Measurements from ENCODE around the gene TBR1.

Gene TBR1

GRCh38 chr2:161379740-161380139 lies 36.4 kb upstream of the TBR1 start:
- no peak for TF ChIP-seq CTCF (IDR thresholded peaks at IDR 0.05; ENCODE audit: control insufficient read depth, extremely low read depth, insufficient read depth)
- DNase-seq (ENCODE audit: low read depth): no peak
- H3K4me3 ChIP-seq (ENCODE audit: low read depth, low read length): no peak overlapping the region

GRCh38 chr2:161381546-161381945 lies 34.6 kb upstream of the TBR1 start:
- TF ChIP-seq CTCF (IDR thresholded peaks at IDR 0.05; ENCODE audit: control insufficient read depth, extremely low read depth, insufficient read depth): no peak
- DNase-seq (ENCODE audit: low read depth): no peak
- H3K4me3 ChIP-seq (ENCODE audit: low read depth, low read length): no peak overlapping the region

GRCh38 chr2:161382747-161383146 lies 33.4 kb upstream of the TBR1 start:
- H3K4me3 ChIP-seq (ENCODE audit: low read depth, low read length): no peak overlapping the region
- TF ChIP-seq CTCF (IDR thresholded peaks at IDR 0.05; ENCODE audit: control insufficient read depth, extremely low read depth, insufficient read depth): no peak
- DNase-seq (ENCODE audit: low read depth): no peak

- DNase-seq (ENCODE audit: low read depth): no peak
- H3K4me3 ChIP-seq (ENCODE audit: low read depth, low read length): no peak overlapping the region
- no peak for TF ChIP-seq CTCF (IDR thresholded peaks at IDR 0.05; ENCODE audit: control insufficient read depth, extremely low read depth, insufficient read depth)
Observed at GRCh38 chr2:161384864-161385263, 31.2 kb upstream of the TBR1 start.

GRCh38 chr2:161386228-161386824 lies 29.8 kb upstream of the TBR1 start:
- TF ChIP-seq CTCF (IDR thresholded peaks at IDR 0.05; ENCODE audit: control insufficient read depth, extremely low read depth, insufficient read depth): no peak
- H3K4me3 ChIP-seq (ENCODE audit: low read depth, low read length): no peak overlapping the region
- no peak for DNase-seq (ENCODE audit: low read depth)

- no peak overlapping the region for H3K4me3 ChIP-seq (ENCODE audit: low read depth, low read length)
- TF ChIP-seq CTCF (IDR thresholded peaks at IDR 0.05; ENCODE audit: control insufficient read depth, extremely low read depth, insufficient read depth): no peak
Observed at GRCh38 chr2:161388146-161388779, 27.8 kb upstream of the TBR1 start.

More at GRCh38 chr2:161388146-161388779, 27.8 kb upstream of the TBR1 start:
- DNase-seq (ENCODE audit: low read depth): no peak

Measured in LNCaP clone FGC (cell line).